HG03439 (cell line): ENCODE measurements around the gene PPP3R1.

Experiments
- ATAC-seq: cut with Tn5 transposase; IDR thresholded peaks from one replicate; pipeline ENCODE4 v1.9.1; 2021; ENCODE audit warnings: mild to moderate bottlenecking, moderate library complexity; ENCODE audit not compliant: unreplicated experiment

PPP3R1 gene

GRCh38 chr2:68157002-68157401 lies 95.3 kb downstream of the PPP3R1 start:
- peak; percentile 37 for ATAC-seq

GRCh38 chr2:68156419-68156818 lies 95.9 kb downstream of the PPP3R1 start:
- ATAC-seq = no peak

DNA sequence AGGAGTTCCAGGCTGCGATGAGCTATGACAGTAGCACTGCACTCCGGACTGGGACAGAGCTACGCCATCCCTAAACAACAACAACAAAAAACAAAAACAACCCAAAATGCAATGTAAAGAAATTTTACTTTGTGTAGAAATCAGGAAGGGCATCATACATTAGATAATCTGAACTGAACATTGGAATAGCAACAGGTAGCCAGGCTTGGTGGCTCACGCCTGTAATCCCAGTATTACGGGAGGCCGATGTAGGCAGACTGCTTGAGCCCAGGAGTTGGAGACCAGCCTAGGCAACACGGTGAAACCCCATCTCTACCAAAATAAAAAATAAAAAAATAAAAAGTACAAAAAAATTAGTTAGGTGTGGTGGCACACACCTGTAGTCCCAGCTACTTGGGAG lies 96.7 kb downstream of the PPP3R1 start:
- ATAC-seq = no peak

DNA sequence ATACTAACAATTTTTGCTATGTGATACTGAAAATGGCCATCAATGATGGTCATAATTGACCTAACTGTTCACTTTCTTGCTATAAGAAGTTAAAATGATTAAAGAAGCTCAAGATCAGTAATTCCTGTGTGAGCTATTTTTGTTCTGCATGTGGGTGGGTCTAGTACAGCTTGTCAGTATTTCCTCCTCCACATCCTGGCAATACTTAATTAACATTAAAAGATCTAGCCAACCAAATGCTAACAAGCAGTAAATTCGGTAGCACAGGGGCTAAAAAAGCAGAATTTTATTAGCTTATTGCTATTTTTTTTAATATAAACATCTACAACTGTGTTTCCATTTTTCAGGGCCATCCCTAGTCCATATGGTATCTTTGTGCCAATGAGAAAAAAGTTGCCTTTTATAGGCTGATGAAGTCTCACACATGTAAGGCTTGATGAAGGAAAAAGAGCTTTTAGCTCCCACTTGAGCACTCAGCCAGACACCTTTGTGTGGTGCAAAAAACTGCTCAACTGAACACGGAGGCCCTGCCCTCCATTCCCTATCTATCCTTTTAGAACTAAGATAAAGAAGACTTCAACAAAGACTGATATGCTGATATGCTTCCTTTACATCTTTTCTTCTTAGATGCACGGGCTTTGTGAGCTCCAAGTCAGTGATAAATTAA lies 99.5 kb downstream of the PPP3R1 start:
- ATAC-seq = no peak

- ATAC-seq = no peak
These were observed 101.3 kb downstream of the PPP3R1 start for GRCh38 chr2:68151037-68151436.

GRCh38 chr2:68141875-68142274 lies 110.5 kb downstream of the PPP3R1 start:
- no peak for ATAC-seq

- no peak for ATAC-seq
These were observed 116.6 kb downstream of the PPP3R1 start for GRCh38 chr2:68135448-68136320.

DNA sequence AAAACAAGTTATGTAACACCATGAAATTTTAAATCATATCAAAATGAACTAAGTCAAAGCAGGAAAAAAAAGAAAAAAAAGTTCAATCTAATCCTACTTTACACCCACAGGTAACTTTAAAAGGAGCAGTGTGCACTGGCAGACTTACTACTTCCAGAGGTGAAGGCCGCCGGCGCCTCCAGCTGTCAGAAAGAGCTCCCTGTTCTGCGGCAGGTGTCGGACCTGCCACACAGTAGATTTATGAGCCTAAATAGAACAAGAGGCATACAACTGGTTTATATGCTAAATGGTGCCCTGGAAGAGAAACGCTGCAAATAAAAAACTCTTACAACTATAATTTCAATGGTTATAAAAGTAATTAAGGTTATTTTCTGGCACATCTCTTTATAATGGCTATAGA lies 117.8 kb downstream of the PPP3R1 start:
- no peak for ATAC-seq

DNA sequence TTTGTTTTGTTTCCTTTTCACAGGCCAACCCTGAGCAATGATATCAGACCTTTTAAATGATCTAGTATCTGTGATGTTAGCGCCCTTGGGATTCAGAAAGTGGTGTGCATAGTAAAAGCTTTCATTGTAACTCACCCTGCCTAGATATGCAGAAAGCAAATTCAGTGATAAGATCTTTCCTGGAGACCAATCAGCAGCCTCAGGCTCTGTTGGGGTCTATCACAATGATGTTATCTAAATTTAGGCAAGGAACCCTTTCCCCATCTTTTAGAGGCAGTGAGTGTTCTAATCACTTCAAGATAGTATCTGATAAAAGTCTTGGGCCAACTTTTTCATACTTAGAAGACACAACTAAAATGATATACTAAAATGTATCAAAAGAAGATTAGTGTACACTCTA lies 118.2 kb downstream of the PPP3R1 start:
- ATAC-seq = no peak
